Neural progenitor cell (in vitro differentiated cells): ENCODE measurements around the gene C10orf67. TPM values are rescaled to one million over a fixed set of nuclear protein-coding genes. Genes with fewer than 3 reads are reported as not detected.

ENCODE experiments used
- DNase-seq: peaks from one replicate; pipeline ENCODE4 v3.0.0-alpha.2; 2016; ENCODE audit warnings: low spot score
- H2AFZ ChIP-seq: fragments of 200-600 bp; sonication (generic); replicated peaks from 2 replicates; pipeline ENCODE4 v1.6.1; 2016; ENCODE audit warnings: antibody characterized with exemption
- H3F3A ChIP-seq: fragments of 200-600 bp; sonication (generic); 2 replicates; pipeline ENCODE4 v1.6.1; 2016; ENCODE audit warnings: antibody characterized with exemption, low read depth
- H3K27ac ChIP-seq: fragments of 200-600 bp; sonication (generic); 2 replicates; pipeline ENCODE4 v1.5.1; 2016; ENCODE audit warnings: mild to moderate bottlenecking
- H3K27me3 ChIP-seq: fragments of 200-600 bp; sonication (generic); 2 replicates; pipeline ENCODE4 v1.6.1; 2016; ENCODE audit warnings: mild to moderate bottlenecking, moderate library complexity
- H3K36me3 ChIP-seq: fragments of 200-600 bp; sonication (generic); 2 replicates; pipeline ENCODE4 v1.5.1; 2016
- H3K4me1 ChIP-seq: fragments of 200-600 bp; sonication (generic); 2 replicates; pipeline ENCODE4 v1.6.1; 2016; ENCODE audit warnings: mixed run types
- H3K4me2 ChIP-seq: fragments of 200-600 bp; sonication (generic); 2 replicates; pipeline ENCODE4 v1.6.1; 2016
- H3K4me3 ChIP-seq: fragments of 200-600 bp; sonication (generic); 2 replicates; pipeline ENCODE4 v1.5.1; 2016
- H3K79me2 ChIP-seq: fragments of 200-600 bp; sonication (generic); 2 replicates; pipeline ENCODE4 v1.6.1; 2016; ENCODE audit warnings: low read depth
- H3K9ac ChIP-seq: fragments of 200-600 bp; sonication (generic); 2 replicates; pipeline ENCODE4 v1.6.1; 2016
- H3K9me3 ChIP-seq: fragments of 200-600 bp; sonication (generic); 2 replicates; pipeline ENCODE4 v1.5.1; 2016; ENCODE audit warnings: low read depth
- H4K20me1 ChIP-seq: fragments of 200-600 bp; sonication (generic); 2 replicates; pipeline ENCODE4 v1.6.1; 2016; ENCODE audit warnings: low read depth
- H3K27ac Mint-ChIP-seq: 3 replicates; pipeline ENCODE4 v1.8.0; 2021; ENCODE audit warnings: mixed read lengths
- H3K27me3 Mint-ChIP-seq: 2 replicates; pipeline ENCODE4 v1.8.0; 2022; ENCODE audit warnings: low read depth, mild to moderate bottlenecking, inconsistent platforms, moderate library complexity, mixed read lengths; ENCODE audit not compliant: insufficient read depth
- H3K36me3 Mint-ChIP-seq: 3 replicates; pipeline ENCODE4 v1.8.0; 2021; ENCODE audit warnings: mixed read lengths
- H3K4me1 Mint-ChIP-seq: 3 replicates; pipeline ENCODE4 v1.8.0; 2021; ENCODE audit warnings: mixed read lengths
- H3K4me3 Mint-ChIP-seq: 3 replicates; pipeline ENCODE4 v1.8.0; 2021; ENCODE audit warnings: mild to moderate bottlenecking, moderate library complexity, mixed read lengths
- H3K9me3 Mint-ChIP-seq: 3 replicates; pipeline ENCODE4 v1.8.0; 2020; ENCODE audit warnings: mixed read lengths
- EZH2 ChIP-seq: fragments of 200-600 bp; sonication (generic); IDR thresholded peaks from 2 replicates; pipeline ENCODE4 v1.6.1; 2017; ENCODE audit warnings: antibody characterized with exemption, mild to moderate bottlenecking, moderate library complexity
- EZH2phosphoT487 ChIP-seq: fragments of 200-600 bp; sonication (generic); IDR thresholded peaks from 2 replicates; pipeline ENCODE4 v1.6.1; 2017; ENCODE audit warnings: antibody characterized with exemption
- total RNA-seq: library from RNA; depleted of rRNA; stranded (reverse); fragments of >200 nt; gene quantifications from 2 replicates; pipeline ENCODE4 v1.2.3, GENCODE V29; 2015; ENCODE audit warnings: low replicate concordance
- TF ChIP-seq, protein P1 (sequence below): fragments of 200-600 bp; sonication (generic); IDR thresholded peaks from 2 replicates; pipeline ENCODE4 v1.5.1; 2017; ENCODE audit warnings: antibody characterized with exemption, mild to moderate bottlenecking

Gene C10orf67
- total RNA-seq, 1 donor from 2014 or later, result not detected

DNA sequence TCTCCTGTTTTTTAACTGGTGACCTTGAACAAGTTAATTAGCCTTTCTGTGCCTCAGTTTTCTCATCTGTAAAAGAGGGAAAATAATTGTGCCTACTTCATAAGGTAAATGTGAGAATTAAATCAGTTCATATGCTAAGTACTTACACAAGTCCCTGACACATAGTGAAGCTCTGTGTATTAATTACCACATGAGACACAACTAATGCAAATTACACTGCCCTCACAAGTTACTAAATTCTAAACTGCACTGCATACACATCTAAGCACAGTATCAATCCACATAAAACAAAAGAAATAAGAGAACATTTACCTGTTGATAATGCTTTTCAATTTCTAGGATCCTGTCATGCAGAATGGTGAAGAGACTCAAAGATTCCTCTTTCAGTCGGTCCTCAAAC is 22.5 kb downstream of the C10orf67 start:
- Histone ChIP-seq H3K9me3 (no peaks in the 10 kb centered on the region), H3K79me2 (no peaks in the 10 kb centered on the region), H3K27me3 (peaks cover 9% of the 10 kb centered on the region), H2AFZ (no peak overlapping the region), H3K4me1 (no peaks in the 10 kb centered on the region), H3K9ac (no peak overlapping the region), H3K4me2 (no peak overlapping the region), H3F3A (no peaks in the 10 kb centered on the region), H3K27ac (no peak overlapping the region), H3K36me3 (no peaks in the 10 kb centered on the region), H3K4me3 (no peak overlapping the region), H4K20me1 (no peaks in the 10 kb centered on the region)
- Mint-ChIP-seq H3K36me3 (no peaks in the 10 kb centered on the region), H3K9me3 (no peaks in the 10 kb centered on the region), H3K4me3 (no peak overlapping the region), H3K27ac (no peak overlapping the region), H3K27me3 (peaks cover 3% of the 10 kb centered on the region), H3K4me1 (peaks cover 11% of the 10 kb centered on the region)
- TF ChIP-seq EZH2 (no peak), EZH2phosphoT487 (no peak)
- TF ChIP-seq, protein P1, sequence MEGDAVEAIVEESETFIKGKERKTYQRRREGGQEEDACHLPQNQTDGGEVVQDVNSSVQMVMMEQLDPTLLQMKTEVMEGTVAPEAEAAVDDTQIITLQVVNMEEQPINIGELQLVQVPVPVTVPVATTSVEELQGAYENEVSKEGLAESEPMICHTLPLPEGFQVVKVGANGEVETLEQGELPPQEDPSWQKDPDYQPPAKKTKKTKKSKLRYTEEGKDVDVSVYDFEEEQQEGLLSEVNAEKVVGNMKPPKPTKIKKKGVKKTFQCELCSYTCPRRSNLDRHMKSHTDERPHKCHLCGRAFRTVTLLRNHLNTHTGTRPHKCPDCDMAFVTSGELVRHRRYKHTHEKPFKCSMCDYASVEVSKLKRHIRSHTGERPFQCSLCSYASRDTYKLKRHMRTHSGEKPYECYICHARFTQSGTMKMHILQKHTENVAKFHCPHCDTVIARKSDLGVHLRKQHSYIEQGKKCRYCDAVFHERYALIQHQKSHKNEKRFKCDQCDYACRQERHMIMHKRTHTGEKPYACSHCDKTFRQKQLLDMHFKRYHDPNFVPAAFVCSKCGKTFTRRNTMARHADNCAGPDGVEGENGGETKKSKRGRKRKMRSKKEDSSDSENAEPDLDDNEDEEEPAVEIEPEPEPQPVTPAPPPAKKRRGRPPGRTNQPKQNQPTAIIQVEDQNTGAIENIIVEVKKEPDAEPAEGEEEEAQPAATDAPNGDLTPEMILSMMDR, result no peak
- DNase-seq, result no peak

- Mint-ChIP-seq H3K27ac (no peak overlapping the region), H3K9me3 (no peaks in the 10 kb centered on the region), H3K27me3 (peaks cover 3% of the 10 kb centered on the region), H3K4me1 (peaks cover 14% of the 10 kb centered on the region), H3K36me3 (no peaks in the 10 kb centered on the region), H3K4me3 (no peak overlapping the region)
- Histone ChIP-seq H3K27me3 (no peaks in the 10 kb centered on the region), H3K4me1 (no peaks in the 10 kb centered on the region), H3K9me3 (no peaks in the 10 kb centered on the region), H3K4me3 (no peak overlapping the region), H2AFZ (no peak overlapping the region), H4K20me1 (no peaks in the 10 kb centered on the region), H3K36me3 (no peaks in the 10 kb centered on the region), H3K79me2 (no peaks in the 10 kb centered on the region), H3K9ac (no peak overlapping the region), H3K4me2 (no peak overlapping the region), H3F3A (no peaks in the 10 kb centered on the region), H3K27ac (no peak overlapping the region)
- no peak for DNase-seq
- no peak for TF ChIP-seq EZH2phosphoT487
- TF ChIP-seq, protein P1, result no peak
- no peak for TF ChIP-seq EZH2
These were observed 24.8 kb downstream of the C10orf67 start for GRCh38 chr10:23319835-23320234.

DNA sequence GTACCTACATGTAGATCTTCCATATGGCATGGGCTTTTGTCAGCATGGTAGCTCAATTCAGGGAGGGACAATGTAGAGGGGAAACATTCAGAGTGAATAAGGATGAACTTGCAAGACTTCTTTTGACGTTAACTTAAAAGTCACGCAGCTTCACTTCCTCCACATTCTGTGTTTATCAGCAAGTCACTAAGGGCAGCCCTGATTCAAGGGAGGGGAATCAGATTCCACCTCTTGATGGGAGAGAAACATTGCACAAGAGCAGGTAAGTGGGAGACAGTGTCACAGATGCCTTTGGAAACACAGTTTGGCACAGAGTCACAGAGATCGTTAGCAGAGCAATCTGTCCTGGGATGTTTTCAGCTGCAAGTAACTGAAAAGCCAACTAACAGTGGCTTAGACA is 26.2 kb downstream of the C10orf67 start:
- no peak overlapping the region for H2AFZ ChIP-seq
- peaks cover 16% of the 10 kb centered on the region for H3K4me1 Mint-ChIP-seq

More for the DNA sequence above, 26.2 kb downstream of the C10orf67 start:
- H3K27ac ChIP-seq, result no peak overlapping the region
- H3K27me3 ChIP-seq, result no peaks in the 10 kb centered on the region
- H3K36me3 ChIP-seq, result no peaks in the 10 kb centered on the region
- Mint-ChIP-seq H3K27ac (peak overlapping the region; percentile 33), H3K36me3 (no peaks in the 10 kb centered on the region), H3K9me3 (no peaks in the 10 kb centered on the region), H3K27me3 (peaks cover 3% of the 10 kb centered on the region), H3K4me3 (no peak overlapping the region)
- H3K4me1 ChIP-seq, result no peaks in the 10 kb centered on the region
- no peak overlapping the region for H3K9ac ChIP-seq
- no peak for DNase-seq
- no peaks in the 10 kb centered on the region for H4K20me1 ChIP-seq
- H3F3A ChIP-seq, result no peaks in the 10 kb centered on the region
- H3K9me3 ChIP-seq, result no peaks in the 10 kb centered on the region
- no peak overlapping the region for H3K4me2 ChIP-seq
- no peak overlapping the region for H3K4me3 ChIP-seq
- no peak for TF ChIP-seq EZH2
- TF ChIP-seq, protein P1, result no peak
- TF ChIP-seq EZH2phosphoT487, result no peak
- no peaks in the 10 kb centered on the region for H3K79me2 ChIP-seq
